Activated CD8-positive, alpha-beta memory T cell treated with anti-CD3 and anti-CD28 coated beads for 36 hours (primary cell): Measurements from ENCODE around the gene HAUS7. TPM values are rescaled to one million over a fixed set of nuclear protein-coding genes. Genes with fewer than 3 reads are reported as not detected.

Source experiments
- CTCF ChIA-PET: fragments of 350-600 bp; sonication (Branson Sonifier 250); formaldehyde crosslinking; loops from one replicate; lab custom pipeline; 2021; ENCODE audit warnings: antibody characterized with exemption; lab: Charles Lee
- POLR2A ChIA-PET: fragments of 350-600 bp; sonication (Branson Sonifier 250); formaldehyde crosslinking; loops from one replicate; lab custom pipeline; 2021; ENCODE audit warnings: antibody characterized with exemption; lab: Charles Lee
- total RNA-seq, 2 experiments: library from RNA; stranded (reverse); gene quantifications; one replicate each; pipeline ENCODE4 v1.2.3, GENCODE V29; 2021

The HAUS7 gene
- total RNA-seq, 2 experiments from 2014 or later = 69.2 to 72.2 TPM

- ChIA-PET CTCF (no interaction called here), POLR2A (no interaction called here)
Observed at GRCh38 chrX:153501530-153501929, 31.2 kb upstream of the HAUS7 start.

- POLR2A ChIA-PET = no interaction called here
- CTCF ChIA-PET = no interaction called here
Observed at GRCh38 chrX:153500676-153501280, 30.4 kb upstream of the HAUS7 start.

- ChIA-PET CTCF (no interaction called here), POLR2A (no interaction called here)
Observed at GRCh38 chrX:153499876-153500275, 29.5 kb upstream of the HAUS7 start.

GRCh38 chrX:153499341-153499740 lies 29.0 kb upstream of the HAUS7 start:
- POLR2A ChIA-PET = no interaction called here
- CTCF ChIA-PET = no interaction called here

GRCh38 chrX:153498453-153498852 lies 28.1 kb upstream of the HAUS7 start:
- POLR2A ChIA-PET = no interaction called here
- CTCF ChIA-PET = interaction anchor here (1.0 kb wide), 1 partner anchor 41 kb away, joined by 3 read pairs; no protein-coding TSS in a partner anchor

- ChIA-PET POLR2A (no interaction called here), CTCF (no interaction called here)
Observed at GRCh38 chrX:153496590-153496959, 26.2 kb upstream of the HAUS7 start.

- ChIA-PET CTCF (no interaction called here), POLR2A (no interaction called here)
Observed at GRCh38 chrX:153495903-153496589, 25.7 kb upstream of the HAUS7 start.

- CTCF ChIA-PET = no interaction called here
- POLR2A ChIA-PET = no interaction called here
Observed at GRCh38 chrX:153495362-153495751, 25.0 kb upstream of the HAUS7 start.

GRCh38 chrX:153494541-153495361 lies 24.4 kb upstream of the HAUS7 start, which contains the start of gene BGN:
BGN (plus strand) TSS chrX:153494980; CDS start chrX:153504632, 9,652 bp downstream.
- POLR2A ChIA-PET = no interaction called here

GRCh38 chrX:153494061-153494460 lies 23.7 kb upstream of the HAUS7 start:
- ChIA-PET POLR2A (no interaction called here), CTCF (no interaction called here)

More at GRCh38 chrX:153494541-153495361, 24.4 kb upstream of the HAUS7 start, which contains the start of gene BGN:
- CTCF ChIA-PET = no interaction called here

GRCh38 chrX:153493085-153493484 lies 22.7 kb upstream of the HAUS7 start:
- ChIA-PET CTCF (no interaction called here), POLR2A (no interaction called here)

GRCh38 chrX:153492543-153492942 lies 22.2 kb upstream of the HAUS7 start:
- POLR2A ChIA-PET = no interaction called here
- CTCF ChIA-PET = no interaction called here

- ChIA-PET POLR2A (no interaction called here), CTCF (no interaction called here)
Observed at GRCh38 chrX:153491918-153492317, 21.5 kb upstream of the HAUS7 start.

- CTCF ChIA-PET = no interaction called here
- POLR2A ChIA-PET = no interaction called here
Observed at GRCh38 chrX:153491351-153491914, 21.1 kb upstream of the HAUS7 start.

GRCh38 chrX:153490217-153490930 lies 20.0 kb upstream of the HAUS7 start:
- POLR2A ChIA-PET = no interaction called here
- CTCF ChIA-PET = interaction anchor here (1.0 kb wide), 1 partner anchor 19 kb away, joined by 3 read pairs; no protein-coding TSS in a partner anchor

GRCh38 chrX:153488231-153488914 lies 18.0 kb upstream of the HAUS7 start:
- ChIA-PET POLR2A (no interaction called here), CTCF (no interaction called here)

GRCh38 chrX:153487590-153488071 lies 17.3 kb upstream of the HAUS7 start:
- CTCF ChIA-PET = no interaction called here
- POLR2A ChIA-PET = no interaction called here

- CTCF ChIA-PET = no interaction called here
- POLR2A ChIA-PET = no interaction called here
Observed at GRCh38 chrX:153486171-153486570, 15.8 kb upstream of the HAUS7 start.
